IPS-15b (cell line): ENCODE data around the gene WDR48.

Source experiments
- H3K27me3 ChIP-seq: one replicate; pipeline ENCODE4 v1.6.1; 2013; ENCODE audit warnings: low read length; ENCODE audit not compliant: control insufficient read depth, insufficient read depth
- H3K36me3 ChIP-seq: one replicate; pipeline ENCODE4 v1.6.1; 2013; ENCODE audit warnings: low read length; ENCODE audit not compliant: control insufficient read depth, insufficient read depth
- H3K4me1 ChIP-seq: one replicate; pipeline ENCODE4 v1.6.1; 2013; ENCODE audit warnings: mild to moderate bottlenecking, low read length; ENCODE audit not compliant: control insufficient read depth, insufficient read depth
- H3K4me3 ChIP-seq: one replicate; pipeline ENCODE4 v1.5.1; 2013; ENCODE audit warnings: low read depth, low read length
- H3K9ac ChIP-seq: one replicate; pipeline ENCODE4 v1.6.1; 2013; ENCODE audit warnings: low read depth, mild to moderate bottlenecking, low read length
- H3K9me3 ChIP-seq: one replicate; pipeline ENCODE4 v1.6.1; 2013; ENCODE audit warnings: mild to moderate bottlenecking, low read length; ENCODE audit not compliant: control insufficient read depth, insufficient read depth

Gene WDR48

DNA sequence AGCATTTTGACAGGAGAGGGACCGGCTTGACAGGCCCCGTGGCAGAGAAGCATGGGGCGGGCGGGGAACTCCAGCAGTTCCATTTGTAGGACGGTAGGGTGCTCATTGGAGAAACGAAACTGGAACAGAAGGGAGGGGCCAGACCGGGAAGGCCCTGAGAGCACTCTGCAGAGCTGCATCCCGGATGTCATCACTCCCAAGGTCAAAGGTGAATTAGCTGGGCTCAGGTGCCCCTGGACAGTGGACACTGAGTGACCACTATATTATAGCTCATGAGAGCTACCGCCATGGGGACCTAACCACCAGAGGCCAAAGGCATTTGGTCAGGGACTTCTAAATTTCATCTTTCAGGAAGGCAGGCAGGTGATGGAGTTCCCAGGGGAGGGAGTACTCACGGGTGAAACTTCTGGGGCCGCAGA, 94.3 kb downstream of the WDR48 start:
- Histone ChIP-seq H3K27me3 (no peaks in the 10 kb centered on the region), H3K4me3 (no peak overlapping the region), H3K9ac (no peak overlapping the region), H3K4me1 (peaks cover 36% of the 10 kb centered on the region), H3K36me3 (peaks cover 41% of the 10 kb centered on the region), H3K9me3 (no peaks in the 10 kb centered on the region)
